ENCODE results near the gene LYPD6.

The LYPD6 gene

DNA sequence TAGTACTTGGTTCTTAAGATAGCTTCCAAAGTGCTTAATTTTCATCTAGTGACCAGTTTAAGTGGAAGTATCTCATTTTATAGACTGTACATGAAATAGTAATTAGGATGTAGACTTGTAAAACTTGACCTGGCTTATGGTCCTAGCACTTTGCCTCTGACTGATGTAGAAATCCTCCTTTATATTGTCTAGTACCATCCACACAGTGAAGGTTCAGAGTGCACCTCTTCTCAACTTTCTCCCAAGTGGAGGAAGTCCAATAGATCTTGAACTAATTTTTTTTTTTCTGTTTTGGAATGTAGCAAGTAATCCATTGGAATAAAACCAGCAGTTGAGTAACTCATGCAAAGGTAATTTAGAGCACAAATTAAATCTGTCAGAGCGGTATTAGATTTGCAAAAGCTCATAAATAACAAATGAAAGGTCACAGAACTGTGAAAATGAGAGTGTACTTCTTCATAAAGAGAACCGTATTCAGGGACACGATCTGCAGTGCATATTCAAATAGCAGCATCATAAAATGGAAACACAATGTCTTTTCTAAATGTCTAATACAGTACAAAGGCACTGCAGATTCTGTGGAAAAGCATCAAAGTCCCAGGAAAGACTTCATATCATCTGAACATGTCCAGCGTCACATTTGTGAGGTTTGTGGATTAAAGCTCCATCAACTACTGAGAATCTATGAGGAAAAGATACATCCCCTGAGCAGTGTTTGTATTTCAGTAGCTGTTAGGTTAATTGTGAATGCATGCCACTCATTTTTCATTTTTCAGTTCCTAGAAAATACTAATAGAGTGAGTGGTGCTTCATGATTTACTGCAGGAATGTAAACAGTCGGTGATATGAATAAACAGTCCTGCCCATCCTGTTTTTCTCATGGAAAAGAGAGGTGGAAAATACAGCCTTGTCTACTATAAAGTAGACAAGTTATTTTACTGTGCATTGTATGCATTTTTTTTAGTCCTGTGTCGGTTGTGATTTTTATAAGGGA lies 100.7 kb downstream of the LYPD6 start:
- Histone ChIP-seq H3K27me3 (ENCODE audit: insufficient read depth, low read length) (no peaks in the 10 kb centered on the region), H3K4me3 (ENCODE audit: low read length) (no peak overlapping the region), H3K4me1 (ENCODE audit: insufficient read depth, low read length) (no peaks in the 10 kb centered on the region), H3K9ac (ENCODE audit: low read depth, low read length) (no peak overlapping the region), H3K36me3 (ENCODE audit: insufficient read depth, low read length) (no peaks in the 10 kb centered on the region), H3K9me3 (ENCODE audit: insufficient read depth, low read depth, low read length) (no peaks in the 10 kb centered on the region), H3K27ac (ENCODE audit: low read depth, low read length) (no peak overlapping the region)
- 91% methylated on average over 6 of the region's 6 CpGs for WGBS

GRCh38 chr2:149438330-149438960 lies 108.1 kb downstream of the LYPD6 start:
- H3K4me1 ChIP-seq (ENCODE audit: insufficient read depth, low read length) = peaks cover 8% of the 10 kb centered on the region; the same call in 1 of the 2 replicates
- WGBS = 88% methylated on average over 3 of the region's 3 CpGs

DNA sequence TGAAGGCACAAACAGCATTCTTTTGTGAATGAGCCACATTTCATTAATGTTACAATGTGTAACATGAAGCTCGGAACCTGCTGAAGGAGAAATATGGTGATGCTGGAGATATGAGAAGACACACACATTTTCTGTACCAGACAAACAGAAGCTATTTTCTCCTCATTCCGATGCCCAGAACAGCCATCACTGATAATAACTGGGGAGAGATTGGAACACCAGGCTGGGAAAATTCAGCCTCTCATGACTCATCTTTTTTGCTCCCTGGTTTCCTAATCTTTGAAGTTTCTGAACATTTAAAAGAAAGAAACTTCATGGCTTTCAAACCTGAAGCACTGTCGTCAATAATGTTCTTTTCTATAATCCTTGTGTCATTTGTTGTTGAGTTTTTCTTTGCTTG lies 110.9 kb downstream of the LYPD6 start:
- H3K36me3 ChIP-seq (ENCODE audit: insufficient read depth, low read length) = no peaks in the 10 kb centered on the region
- H3K4me3 ChIP-seq (ENCODE audit: low read length) = no peak overlapping the region
- peaks cover 8% of the 10 kb centered on the region; the same call in 1 of the 2 replicates for H3K4me1 ChIP-seq (ENCODE audit: insufficient read depth, low read length)
- H3K9ac ChIP-seq (ENCODE audit: low read depth, low read length) = no peak overlapping the region
- WGBS = 95% methylated on average over 3 of the region's 3 CpGs
- no peak overlapping the region for H3K27ac ChIP-seq (ENCODE audit: low read depth, low read length)
- no peaks in the 10 kb centered on the region for H3K9me3 ChIP-seq (ENCODE audit: insufficient read depth, low read depth, low read length)
- no peaks in the 10 kb centered on the region for H3K27me3 ChIP-seq (ENCODE audit: insufficient read depth, low read length)

More at GRCh38 chr2:149438330-149438960, 108.1 kb downstream of the LYPD6 start:
- Histone ChIP-seq H3K27me3 (ENCODE audit: insufficient read depth, low read length) (no peaks in the 10 kb centered on the region), H3K4me3 (ENCODE audit: low read length) (no peak overlapping the region), H3K9ac (ENCODE audit: low read depth, low read length) (no peak overlapping the region), H3K27ac (ENCODE audit: low read depth, low read length) (no peak overlapping the region), H3K36me3 (ENCODE audit: insufficient read depth, low read length) (no peaks in the 10 kb centered on the region), H3K9me3 (ENCODE audit: insufficient read depth, low read depth, low read length) (no peaks in the 10 kb centered on the region)

- no peak overlapping the region for H3K4me3 ChIP-seq (ENCODE audit: low read length)
- no peak overlapping the region for H3K9ac ChIP-seq (ENCODE audit: low read depth, low read length)
- H3K27me3 ChIP-seq (ENCODE audit: insufficient read depth, low read length) = no peaks in the 10 kb centered on the region
- no peaks in the 10 kb centered on the region for H3K9me3 ChIP-seq (ENCODE audit: insufficient read depth, low read depth, low read length)
- whole genome bisulfite sequencing = 91% methylated on average over 4 of the region's 4 CpGs
- H3K36me3 ChIP-seq (ENCODE audit: insufficient read depth, low read length) = no peaks in the 10 kb centered on the region
- H3K4me1 ChIP-seq (ENCODE audit: insufficient read depth, low read length) = peaks cover 8% of the 10 kb centered on the region; the same call in 1 of the 2 replicates
- H3K27ac ChIP-seq (ENCODE audit: low read depth, low read length) = no peak overlapping the region
Observed at GRCh38 chr2:149442346-149442745, 112.0 kb downstream of the LYPD6 start.

GRCh38 chr2:149443150-149443549 lies 112.8 kb downstream of the LYPD6 start:
- H3K9me3 ChIP-seq (ENCODE audit: insufficient read depth, low read depth, low read length) = no peaks in the 10 kb centered on the region
- H3K9ac ChIP-seq (ENCODE audit: low read depth, low read length) = no peak overlapping the region
- no peak overlapping the region for H3K27ac ChIP-seq (ENCODE audit: low read depth, low read length)
- WGBS = 92% methylated on average over 1 of the region's 2 CpGs
- H3K4me1 ChIP-seq (ENCODE audit: insufficient read depth, low read length) = peaks cover 8% of the 10 kb centered on the region; the same call in 1 of the 2 replicates
- H3K27me3 ChIP-seq (ENCODE audit: insufficient read depth, low read length) = no peaks in the 10 kb centered on the region
- H3K4me3 ChIP-seq (ENCODE audit: low read length) = no peak overlapping the region
- no peaks in the 10 kb centered on the region for H3K36me3 ChIP-seq (ENCODE audit: insufficient read depth, low read length)

GRCh38 chr2:149446748-149447147 lies 116.4 kb downstream of the LYPD6 start:
- Histone ChIP-seq H3K9me3 (ENCODE audit: insufficient read depth, low read depth, low read length) (no peaks in the 10 kb centered on the region), H3K27me3 (ENCODE audit: insufficient read depth, low read length) (peaks cover 8% of the 10 kb centered on the region), H3K4me1 (ENCODE audit: insufficient read depth, low read length) (peaks cover 14% of the 10 kb centered on the region), H3K36me3 (ENCODE audit: insufficient read depth, low read length) (no peaks in the 10 kb centered on the region), H3K4me3 (ENCODE audit: low read length) (no peak overlapping the region), H3K27ac (ENCODE audit: low read depth, low read length) (no peak overlapping the region), H3K9ac (ENCODE audit: low read depth, low read length) (no peak overlapping the region)
- 98% methylated on average over 3 of the region's 3 CpGs for WGBS

DNA sequence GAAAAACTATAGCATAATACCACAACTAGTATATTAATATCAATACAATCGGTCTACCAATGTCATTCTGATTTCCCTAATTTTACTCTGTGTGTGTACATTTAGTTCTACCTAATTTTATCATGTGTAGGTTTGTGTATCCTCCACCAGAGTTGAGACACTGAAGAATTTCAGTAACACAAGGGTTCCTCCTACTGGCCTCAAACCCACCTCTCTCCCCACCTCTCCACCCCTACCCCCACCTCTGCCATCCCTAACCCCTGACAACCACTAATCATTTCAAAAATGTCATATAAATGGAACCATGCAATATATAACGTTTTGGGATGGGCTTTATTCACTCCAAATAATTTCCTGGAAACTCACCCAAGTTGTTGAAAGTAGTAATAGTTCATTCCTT lies 117.9 kb downstream of the LYPD6 start:
- H3K9ac ChIP-seq (ENCODE audit: low read depth, low read length) = no peak overlapping the region
- 100% methylated on average over 1 of the region's 2 CpGs for WGBS
- peaks cover 20% of the 10 kb centered on the region for H3K27me3 ChIP-seq (ENCODE audit: insufficient read depth, low read length)
- H3K4me3 ChIP-seq (ENCODE audit: low read length) = no peak overlapping the region
- H3K4me1 ChIP-seq (ENCODE audit: insufficient read depth, low read length) = peaks cover 10% of the 10 kb centered on the region
- no peaks in the 10 kb centered on the region for H3K9me3 ChIP-seq (ENCODE audit: insufficient read depth, low read depth, low read length)
- H3K27ac ChIP-seq (ENCODE audit: low read depth, low read length) = no peak overlapping the region
- H3K36me3 ChIP-seq (ENCODE audit: insufficient read depth, low read length) = no peaks in the 10 kb centered on the region

GRCh38 chr2:149449017-149449416 lies 118.6 kb downstream of the LYPD6 start:
- Histone ChIP-seq H3K4me1 (ENCODE audit: insufficient read depth, low read length) (peaks cover 10% of the 10 kb centered on the region), H3K4me3 (ENCODE audit: low read length) (no peak overlapping the region), H3K9me3 (ENCODE audit: insufficient read depth, low read depth, low read length) (no peaks in the 10 kb centered on the region), H3K27me3 (ENCODE audit: insufficient read depth, low read length) (peaks cover 20% of the 10 kb centered on the region), H3K9ac (ENCODE audit: low read depth, low read length) (no peak overlapping the region), H3K27ac (ENCODE audit: low read depth, low read length) (no peak overlapping the region), H3K36me3 (ENCODE audit: insufficient read depth, low read length) (no peaks in the 10 kb centered on the region)
- WGBS = 92% methylated on average over 5 of the region's 5 CpGs

DNA sequence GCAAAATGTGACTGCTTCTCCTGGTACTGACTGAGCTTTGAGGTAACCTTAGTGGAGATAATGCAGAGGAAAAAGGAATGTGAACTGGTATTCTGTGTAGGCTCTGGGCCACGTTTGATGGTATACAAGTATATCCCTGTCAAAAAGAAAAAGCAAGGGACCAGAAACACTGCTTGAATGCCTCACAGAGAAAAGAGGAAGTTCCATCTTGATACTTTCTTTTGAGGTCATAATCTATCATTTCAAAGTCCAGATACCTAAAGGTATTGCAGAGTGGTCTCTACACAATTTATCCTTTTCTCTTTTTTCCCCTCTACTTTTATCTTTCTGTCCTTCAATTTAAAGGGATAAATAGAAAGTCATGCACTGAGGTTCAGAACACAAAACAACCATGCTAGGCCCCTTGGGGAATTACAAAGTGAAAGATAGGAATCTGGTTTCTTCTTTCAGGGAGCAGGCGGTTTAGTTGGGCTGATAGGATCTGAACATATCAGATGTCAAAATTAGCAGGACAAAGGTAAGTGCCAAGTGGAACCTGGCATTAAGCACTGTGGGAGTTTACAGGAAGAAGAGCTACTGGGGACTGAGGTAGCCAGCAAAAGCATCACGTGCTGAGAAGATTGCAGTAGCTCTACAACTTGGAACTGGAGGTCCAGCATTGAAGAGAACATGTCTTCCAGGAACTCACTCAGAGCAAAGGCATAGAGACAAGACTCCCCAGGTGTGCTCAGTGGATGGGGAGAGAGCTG lies 121.2 kb downstream of the LYPD6 start:
- H3K36me3 ChIP-seq (ENCODE audit: insufficient read depth, low read length) = no peaks in the 10 kb centered on the region
- H3K27ac ChIP-seq (ENCODE audit: low read depth, low read length) = no peak overlapping the region
- H3K27me3 ChIP-seq (ENCODE audit: insufficient read depth, low read length) = peaks cover 20% of the 10 kb centered on the region
- H3K4me1 ChIP-seq (ENCODE audit: insufficient read depth, low read length) = peaks cover 10% of the 10 kb centered on the region
- H3K4me3 ChIP-seq (ENCODE audit: low read length) = no peak overlapping the region
- no peaks in the 10 kb centered on the region for H3K9me3 ChIP-seq (ENCODE audit: insufficient read depth, low read depth, low read length)
- H3K9ac ChIP-seq (ENCODE audit: low read depth, low read length) = no peak overlapping the region
- WGBS = 71% methylated on average over 3 of the region's 3 CpGs

DNA sequence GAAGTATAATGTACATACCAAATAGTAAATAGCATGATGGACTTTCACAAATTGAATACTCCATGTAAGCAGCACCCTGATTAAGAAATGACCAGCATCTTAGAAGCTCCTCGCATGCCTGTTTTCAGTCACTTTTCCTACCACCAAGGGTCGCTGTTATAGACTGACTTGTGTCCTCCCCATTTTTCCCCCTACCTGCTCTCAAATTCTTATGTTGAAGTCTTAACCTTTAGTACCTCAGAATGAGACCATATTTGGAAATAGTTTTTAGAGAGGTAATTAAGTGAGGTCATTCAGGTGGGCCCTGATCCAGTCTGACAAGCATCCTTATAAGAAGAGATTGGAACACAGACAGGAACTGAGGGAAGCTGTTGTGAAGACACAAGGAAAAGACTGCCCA lies 125.9 kb downstream of the LYPD6 start:
- 90% methylated on average over 2 of the region's 2 CpGs for WGBS
- no peak overlapping the region for H3K9ac ChIP-seq (ENCODE audit: low read depth, low read length)
- peaks cover 8% of the 10 kb centered on the region for H3K4me1 ChIP-seq (ENCODE audit: insufficient read depth, low read length)

DNA sequence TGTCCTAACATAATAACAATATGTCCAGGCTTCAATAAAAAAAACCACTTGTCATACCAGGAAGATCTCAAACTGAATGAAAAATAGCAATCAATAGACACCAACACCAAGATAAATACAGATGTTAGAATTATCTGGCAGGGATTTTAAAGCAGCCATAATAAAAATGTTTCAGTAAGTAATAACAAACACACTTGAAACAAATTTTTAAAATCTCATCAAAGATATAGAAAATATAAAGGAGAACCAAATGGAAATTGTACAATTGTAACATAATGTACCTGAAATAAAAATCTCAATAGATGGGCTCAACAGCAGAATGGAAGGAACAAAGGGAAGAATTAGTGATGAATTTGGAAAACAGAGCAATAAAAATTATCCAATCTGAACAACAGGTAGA lies 128.1 kb downstream of the LYPD6 start:
- no peak overlapping the region for H3K4me3 ChIP-seq (ENCODE audit: low read length)
- no peaks in the 10 kb centered on the region for H3K36me3 ChIP-seq (ENCODE audit: insufficient read depth, low read length)
- H3K4me1 ChIP-seq (ENCODE audit: insufficient read depth, low read length) = no peaks in the 10 kb centered on the region
- no peak overlapping the region for H3K9ac ChIP-seq (ENCODE audit: low read depth, low read length)
- peaks cover 32% of the 10 kb centered on the region for H3K9me3 ChIP-seq (ENCODE audit: insufficient read depth, low read depth, low read length)
- H3K27ac ChIP-seq (ENCODE audit: low read depth, low read length) = no peak overlapping the region
- H3K27me3 ChIP-seq (ENCODE audit: insufficient read depth, low read length) = no peaks in the 10 kb centered on the region

More for the DNA sequence above, 125.9 kb downstream of the LYPD6 start:
- Histone ChIP-seq H3K36me3 (ENCODE audit: insufficient read depth, low read length) (no peaks in the 10 kb centered on the region), H3K4me3 (ENCODE audit: low read length) (no peak overlapping the region), H3K9me3 (ENCODE audit: insufficient read depth, low read depth, low read length) (peaks cover 25% of the 10 kb centered on the region), H3K27ac (ENCODE audit: low read depth, low read length) (no peak overlapping the region), H3K27me3 (ENCODE audit: insufficient read depth, low read length) (peaks cover 12% of the 10 kb centered on the region; the same call in 1 of the 2 replicates)
